ENCODE measurements around the gene PTPRM. TPM values are rescaled to one million over a fixed set of nuclear protein-coding genes. Genes with fewer than 3 reads are reported as not detected.

PTPRM gene
- total and polyA plus RNA-seq, 2 donors (not counting 3 experiments of a cell fraction or from before 2014, with no cell fraction given), result 37.4 to 43.7 TPM

GRCh38 chr18:7605705-7606104 lies 38.6 kb downstream of the PTPRM start:
- Histone ChIP-seq H3K4me2 (ENCODE audit: insufficient read depth, low read length) (no peak overlapping the region), H2AFZ (ENCODE audit: low read depth, low read length) (no peak overlapping the region), H3K27me3 (ENCODE audit: control insufficient read depth in 2 of 2, insufficient read depth in 2 of 2, low read length in 2 of 2) (no peaks in the 10 kb centered on the region), H3K9ac (replicated peaks; ENCODE audit: extremely low read depth, insufficient read depth, low read length) (no peak overlapping the region), H3K4me3 (replicated peaks in 1 of 3; ENCODE audit: insufficient read depth in 1 of 3, low read depth in 1 of 3, low read length in 3 of 3) (no peak overlapping the region), H3K27ac (ENCODE audit: insufficient read depth, low read depth, low read length) (no peak overlapping the region), H3K4me1 (ENCODE audit: control insufficient read depth, extremely low read depth, insufficient read depth, low read length) (peaks cover 2% of the 10 kb centered on the region), H3K36me3 (ENCODE audit: control insufficient read depth in 2 of 2, extremely low read depth in 1 of 2, insufficient read depth in 2 of 2, low read length in 2 of 2) (no peaks in the 10 kb centered on the region), H4K20me1 (replicated peaks; ENCODE audit: control insufficient read depth, extremely low read depth, insufficient read depth, low read length) (no peaks in the 10 kb centered on the region), H3K9me1 (replicated peaks; ENCODE audit: control insufficient read depth, extremely low read depth, insufficient read depth, low read length) (no peaks in the 10 kb centered on the region), H3K79me2 (ENCODE audit: control insufficient read depth, insufficient read depth, low read length) (no peaks in the 10 kb centered on the region), H3K9me3 (replicated peaks; ENCODE audit: control insufficient read depth, insufficient read depth, low read length) (no peaks in the 10 kb centered on the region)
- dilution Hi-C loops (cut with MboI; ENCODE audit: extremely low pct_ligation_motif_present, low sequenced_read_pairs), result no loop called here
- DNase-seq (ENCODE audit: low read depth, low spot score) (no peak), FAIRE-seq (no peak)
- intact Hi-C loops (cut with micrococcal nuclease), result no loop called here
- TF ChIP-seq, protein P1, sequence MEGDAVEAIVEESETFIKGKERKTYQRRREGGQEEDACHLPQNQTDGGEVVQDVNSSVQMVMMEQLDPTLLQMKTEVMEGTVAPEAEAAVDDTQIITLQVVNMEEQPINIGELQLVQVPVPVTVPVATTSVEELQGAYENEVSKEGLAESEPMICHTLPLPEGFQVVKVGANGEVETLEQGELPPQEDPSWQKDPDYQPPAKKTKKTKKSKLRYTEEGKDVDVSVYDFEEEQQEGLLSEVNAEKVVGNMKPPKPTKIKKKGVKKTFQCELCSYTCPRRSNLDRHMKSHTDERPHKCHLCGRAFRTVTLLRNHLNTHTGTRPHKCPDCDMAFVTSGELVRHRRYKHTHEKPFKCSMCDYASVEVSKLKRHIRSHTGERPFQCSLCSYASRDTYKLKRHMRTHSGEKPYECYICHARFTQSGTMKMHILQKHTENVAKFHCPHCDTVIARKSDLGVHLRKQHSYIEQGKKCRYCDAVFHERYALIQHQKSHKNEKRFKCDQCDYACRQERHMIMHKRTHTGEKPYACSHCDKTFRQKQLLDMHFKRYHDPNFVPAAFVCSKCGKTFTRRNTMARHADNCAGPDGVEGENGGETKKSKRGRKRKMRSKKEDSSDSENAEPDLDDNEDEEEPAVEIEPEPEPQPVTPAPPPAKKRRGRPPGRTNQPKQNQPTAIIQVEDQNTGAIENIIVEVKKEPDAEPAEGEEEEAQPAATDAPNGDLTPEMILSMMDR (IDR thresholded peaks at IDR 0.05; ENCODE audit: extremely low read depth in 1 of 2, insufficient read depth in 1 of 2, low read depth in 1 of 2, low read length in 2 of 2), result no peak
- TF ChIP-seq EZH2 (IDR thresholded peaks at IDR 0.05; ENCODE audit: borderline replicate concordance, low read depth, low read length, severe bottlenecking) (no peak), POLR2AphosphoS5 (IDR thresholded peaks at IDR 0.05; ENCODE audit: insufficient read depth, low read depth, low read length) (no peak), MAX (IDR thresholded peaks at IDR 0.05; ENCODE audit: insufficient read depth, insufficient read length) (no peak), JUN (IDR thresholded peaks at IDR 0.05; ENCODE audit: borderline replicate concordance, insufficient read depth, insufficient read length, low read depth) (no peak), MYC (IDR thresholded peaks at IDR 0.05; ENCODE audit: low read depth, low read length) (no peak), GATA2 (IDR thresholded peaks at IDR 0.05; ENCODE audit: insufficient read depth, insufficient read length, low read depth, low read length) (no peak), FOS (IDR thresholded peaks at IDR 0.05; ENCODE audit: borderline replicate concordance, insufficient read depth, low read length) (no peak), POLR2A (IDR thresholded peaks at IDR 0.05; ENCODE audit: low read depth, low read length) (no peak)
- no TSS peak for BruUV-seq (replicated peaks)
- ChIA-PET CTCF (interaction anchor here (1.2 to 1.9 kb wide), 3 partner anchors 15 to 333 kb away, joined by 3 to 6 read pairs (median 4); no protein-coding TSS in a partner anchor), POLR2A (no interaction called here)

All from endothelial cell of umbilical vein (primary cell).